H1 (cell line): Measurements from ENCODE around the gene EFEMP1. TPM values are rescaled to one million over a fixed set of nuclear protein-coding genes. Genes with fewer than 3 reads are reported as not detected.

Experiments used
- CTCF ChIA-PET: fragments of 300-600 bp; sonication (Branson Sonifier 250); formaldehyde crosslinking; loops from one replicate; lab custom pipeline; 2021; ENCODE audit not compliant: partially characterized antibody; lab: Charles Lee
- POLR2A ChIA-PET: fragments of 300-600 bp; sonication (Branson Sonifier 250); formaldehyde crosslinking; loops from one replicate; lab custom pipeline; 2021; ENCODE audit warnings: inconsistent platforms; ENCODE audit not compliant: partially characterized antibody; lab: Charles Lee
- DNase-seq, 2 experiments: peaks; one replicate each; pipeline versions ENCODE4 v3.0.0 to v3.0.0-alpha.2; 2010 to 2022; ENCODE audit warnings: low spot score in 2 of 2, low read depth in 1 of 2, mixed read lengths in 1 of 2
- FAIRE-seq: peaks from 2 replicates; lab custom pipeline; 2011; peaks lifted over from hg19 to GRCh38; lab: Jason Lieb, UNC
- H2AFZ ChIP-seq: 2 replicates; pipeline ENCODE4 v1.8.1; 2012; ENCODE audit warnings: low read length, inconsistent platforms
- H2AK5ac ChIP-seq: 2 replicates; pipeline ENCODE4 v1.6.1; 2013; ENCODE audit warnings: low read depth, low read length
- H2BK120ac ChIP-seq: replicated peaks from 2 replicates; pipeline ENCODE3; 2013; ENCODE audit warnings: low read depth, low read length, inconsistent platforms
- H2BK12ac ChIP-seq: 2 replicates; pipeline ENCODE4 v1.6.1; 2013; ENCODE audit warnings: low read depth, low read length
- H2BK15ac ChIP-seq: 2 replicates; pipeline ENCODE4 v1.6.1; 2013; ENCODE audit warnings: low read length
- H2BK20ac ChIP-seq: 2 replicates; pipeline ENCODE4 v1.6.1; 2013; ENCODE audit warnings: low read length
- H2BK5ac ChIP-seq: 2 replicates; pipeline ENCODE4 v1.6.1; 2013; ENCODE audit warnings: low read depth, low read length
- H3K14ac ChIP-seq: 2 replicates; pipeline ENCODE4 v1.6.1; 2013; ENCODE audit warnings: inconsistent platforms; ENCODE audit not compliant: insufficient read length
- H3K18ac ChIP-seq: 2 replicates; pipeline ENCODE4 v1.6.1; 2013; ENCODE audit warnings: low read length; ENCODE audit errors: extremely low read depth
- H3K23ac ChIP-seq: 2 replicates; pipeline ENCODE4 v1.6.1; 2013; ENCODE audit warnings: inconsistent platforms; ENCODE audit not compliant: insufficient read length
- H3K23me2 ChIP-seq: 2 replicates; pipeline ENCODE4 v1.6.1; 2013; ENCODE audit warnings: low read depth, low read length
- H3K27ac ChIP-seq: 2 replicates; pipeline ENCODE4 v1.6.1; 2011; ENCODE audit warnings: low read depth, low read length, inconsistent platforms
- H3K27me3 ChIP-seq, 4 experiments: replicated peaks in 1 of 4; 1 replicate in 1 of 4; 2 replicates in 3 of 4; pipeline versions ENCODE4 v1.6.1 to v1.8.1; 2011 to 2013; ENCODE audit warnings: low read length in 3 of 4, mild to moderate bottlenecking in 3 of 4, inconsistent platforms in 2 of 4, mixed read lengths in 2 of 4, moderate library complexity in 1 of 4; ENCODE audit not compliant: control insufficient read depth in 3 of 4, insufficient read depth in 3 of 4; ENCODE audit errors: extremely low read depth in 1 of 4
- H3K36me3 ChIP-seq, 4 experiments: 2 replicates each; pipeline versions ENCODE4 v1.6.1 to v1.8.1; 2011 to 2013; ENCODE audit warnings: mild to moderate bottlenecking in 4 of 4, low read length in 3 of 4, moderate library complexity in 2 of 4, control low read depth in 1 of 4, inconsistent platforms in 1 of 4; ENCODE audit not compliant: insufficient read depth in 4 of 4, control insufficient read depth in 2 of 4
- H3K4ac ChIP-seq: replicated peaks from 2 replicates; pipeline ENCODE3; 2013; ENCODE audit warnings: low read length, low read depth, mixed read lengths, inconsistent platforms; ENCODE audit not compliant: insufficient read length
- H3K4me1 ChIP-seq, 4 experiments: replicated peaks in 1 of 4; 1 replicate in 1 of 4; 2 replicates in 3 of 4; pipeline versions ENCODE4 v1.6.1 to v1.8.1; 2011 to 2013; ENCODE audit warnings: low read length in 3 of 4, inconsistent platforms in 2 of 4, mixed read lengths in 1 of 4; ENCODE audit not compliant: insufficient read depth in 4 of 4, control insufficient read depth in 3 of 4
- H3K4me2 ChIP-seq, 2 experiments: 2 replicates each; pipeline versions ENCODE4 v1.6.1 to v1.8.1; 2011 to 2013; ENCODE audit warnings: low read depth in 2 of 2, low read length in 2 of 2, control low read depth in 1 of 2, inconsistent platforms in 1 of 2, mild to moderate bottlenecking in 1 of 2; ENCODE audit not compliant: insufficient read depth in 1 of 2
- H3K4me3 ChIP-seq, 4 experiments: fragments of 200-600, 300-600 bp in 1 of 4; sonication (generic), shearing (Covaris generic), sonication (Bioruptor Twin) in 1 of 4; 2 replicates each; pipeline versions ENCODE4 v1.5.1 to v1.8.1; 2011 to 2016; ENCODE audit warnings: low read length in 4 of 4, low read depth in 3 of 4, control low read depth in 2 of 4, inconsistent platforms in 2 of 4, mild to moderate bottlenecking in 2 of 4, mixed read lengths in 1 of 4, moderate library complexity in 1 of 4; ENCODE audit not compliant: insufficient read depth in 2 of 4; ENCODE audit errors: extremely low read depth in 1 of 4
- H3K56ac ChIP-seq: replicated peaks from 2 replicates; pipeline ENCODE3; 2013; ENCODE audit warnings: low read depth, mild to moderate bottlenecking, mixed read lengths, low read length, inconsistent platforms; ENCODE audit not compliant: insufficient read length
- H3K79me1 ChIP-seq: 2 replicates; pipeline ENCODE4 v1.6.1; 2013; ENCODE audit warnings: low read depth, low read length, control low read depth
- H3K79me2 ChIP-seq, 2 experiments: 2 replicates each; pipeline versions ENCODE4 v1.6.1 to v1.8.1; 2012 to 2013; ENCODE audit warnings: low read length in 2 of 2, mild to moderate bottlenecking in 2 of 2, inconsistent platforms in 1 of 2; ENCODE audit not compliant: insufficient read depth in 2 of 2, control insufficient read depth in 1 of 2
- H3K9ac ChIP-seq, 4 experiments: replicated peaks in 1 of 4; 1 replicate in 1 of 4; 2 replicates in 3 of 4; pipeline versions ENCODE4 v1.6.1 to v1.8.1; 2011 to 2013; ENCODE audit warnings: low read depth in 3 of 4, low read length in 3 of 4, control low read depth in 2 of 4, mild to moderate bottlenecking in 2 of 4, moderate library complexity in 2 of 4, inconsistent platforms in 1 of 4; ENCODE audit errors: extremely low read depth in 1 of 4
- H3K9me3 ChIP-seq, 2 experiments: 2 replicates each; pipeline versions ENCODE4 v1.6.1 to v1.8.1; 2012 to 2013; ENCODE audit warnings: mild to moderate bottlenecking in 2 of 2, moderate library complexity in 2 of 2, control low read depth in 1 of 2, inconsistent platforms in 1 of 2, low read depth in 1 of 2, low read length in 1 of 2, mixed read lengths in 1 of 2; ENCODE audit not compliant: insufficient read depth in 2 of 2
- H4K20me1 ChIP-seq, 2 experiments: replicated peaks in 1 of 2; 2 replicates each; pipeline versions ENCODE3 to v1.8.1; 2011 to 2013; ENCODE audit warnings: inconsistent platforms in 2 of 2, low read length in 2 of 2, mild to moderate bottlenecking in 1 of 2; ENCODE audit not compliant: insufficient read depth in 2 of 2, control insufficient read depth in 1 of 2
- H4K5ac ChIP-seq: 2 replicates; pipeline ENCODE4 v1.6.1; 2013; ENCODE audit warnings: low read length, low read depth, mixed read lengths, inconsistent platforms; ENCODE audit not compliant: insufficient read length
- H4K8ac ChIP-seq: 2 replicates; pipeline ENCODE4 v1.8.0; 2013; ENCODE audit warnings: mild to moderate bottlenecking, moderate library complexity, low read length, inconsistent platforms; ENCODE audit not compliant: insufficient read depth; ENCODE audit errors: extremely low read depth
- H4K91ac ChIP-seq: replicated peaks from 2 replicates; pipeline ENCODE3; 2013; ENCODE audit warnings: low read length, mixed read lengths, inconsistent platforms; ENCODE audit not compliant: insufficient read length
- CEBPB ChIP-seq: IDR thresholded peaks from 2 replicates; pipeline ENCODE4 v1.6.1; 2012; ENCODE audit warnings: low read depth, low read length
- CTBP2 ChIP-seq: IDR thresholded peaks from 2 replicates; pipeline ENCODE4 v1.7.0; 2011; ENCODE audit warnings: borderline replicate concordance, mild to moderate bottlenecking, moderate library complexity, mixed read lengths, low read length; ENCODE audit not compliant: insufficient read depth, insufficient read length
- EGR1 ChIP-seq: IDR thresholded peaks from 2 replicates; pipeline ENCODE4 v1.6.1; 2011; ENCODE audit warnings: low read depth, low read length, borderline replicate concordance
- EP300 ChIP-seq, 2 experiments: IDR thresholded peaks; 1 replicate in 1 of 2; 2 replicates in 1 of 2; pipeline ENCODE4 v1.6.1; 2011 to 2012; ENCODE audit warnings: low read depth in 2 of 2, low read length in 2 of 2, mild to moderate bottlenecking in 2 of 2, borderline replicate concordance in 1 of 2, inconsistent platforms in 1 of 2, moderate library complexity in 1 of 2
- GTF2F1 ChIP-seq: IDR thresholded peaks from 2 replicates; pipeline ENCODE4 v1.6.1; 2012; ENCODE audit warnings: low read depth, low read length, improper control_type of control experiment, borderline replicate concordance
- NRF1 ChIP-seq: IDR thresholded peaks from 2 replicates; pipeline ENCODE4 v1.6.1; 2011; ENCODE audit warnings: mild to moderate bottlenecking, low read depth, low read length, improper control_type of control experiment
- POLR2A ChIP-seq, 2 experiments: IDR thresholded peaks; 1 replicate in 1 of 2; 2 replicates in 1 of 2; pipeline ENCODE4 v1.6.1; 2011; ENCODE audit warnings: low read depth in 2 of 2, low read length in 2 of 2, mild to moderate bottlenecking in 2 of 2; ENCODE audit errors: control extremely low read depth in 1 of 2
- RAD21 ChIP-seq, 2 experiments: IDR thresholded peaks in 1 of 2; conservative IDR thresholded peaks in 1 of 2; 2 replicates each; pipeline ENCODE4 v1.6.1; 2011; ENCODE audit warnings: low read depth in 2 of 2, low read length in 2 of 2, improper control_type of control experiment in 1 of 2, inconsistent platforms in 1 of 2, mild to moderate bottlenecking in 1 of 2, moderate library complexity in 1 of 2
- RXRA ChIP-seq: IDR thresholded peaks from 2 replicates; pipeline ENCODE4 v1.6.1; 2011; ENCODE audit warnings: low read depth, mild to moderate bottlenecking, low read length, moderate library complexity; ENCODE audit not compliant: insufficient read depth
- SP2 ChIP-seq: IDR thresholded peaks from 2 replicates; pipeline ENCODE4 v1.6.1; 2012; ENCODE audit warnings: mild to moderate bottlenecking, low read length, inconsistent platforms
- TCF12 ChIP-seq: IDR thresholded peaks from 2 replicates; pipeline ENCODE4 v1.6.1; 2011; ENCODE audit warnings: low read depth, mild to moderate bottlenecking, low read length
- WGBS, 2 experiments: shearing (Covaris generic) in 1 of 2; methylation state at CpG; one replicate each; pipeline versions ENCODE4 v1.1.6 to v1.1.7; 2013 to 2015; ENCODE audit warnings: low lambda C conversion rate in 2 of 2, mixed read lengths in 2 of 2, inconsistent platforms in 1 of 2, low coverage in 1 of 2, missing lambda C conversion rate in 1 of 2; ENCODE audit not compliant: insufficient replicate concordance in 2 of 2, insufficient coverage in 1 of 2, insufficient read length in 1 of 2; ENCODE audit errors: extremely low coverage in 1 of 2, missing lambda C conversion rate in 1 of 2; 5-methylcytosine and 5-hydroxymethylcytosine counted together
- polyA plus RNA-seq, 7 experiments: library from polyadenylated mRNA; depleted of rRNA in 3 of 7; stranded (reverse) in 5 of 7; unstranded in 2 of 7; fragments of >200 nt in 5 of 7; fragments of 200-250 nt in 2 of 7; gene quantifications; 1 replicate in 5 of 7; 2 replicates in 1 of 7; 4 replicates in 1 of 7; pipeline versions ENCODE4 v1.2.1 to v1.2.3, GENCODE V29; 2011 to 2013; ENCODE audit warnings: missing spikeins in 2 of 7, mixed read lengths in 2 of 7
- total RNA-seq: library from RNA; stranded (reverse); fragmentation: NEBNext Ultra II Directional; extraction: Animal tissue kit (Norgen Biotek cat#: 25700); gene quantifications from 2 replicates; pipeline ENCODE4 v1.2.1, GENCODE V29; 2021

EFEMP1 gene
- total and polyA plus RNA-seq, 2 of the 8 experiments (the other 6 are each of a cell fraction or from before 2014, with no cell fraction given) = 15.5 to 19.7 TPM

DNA sequence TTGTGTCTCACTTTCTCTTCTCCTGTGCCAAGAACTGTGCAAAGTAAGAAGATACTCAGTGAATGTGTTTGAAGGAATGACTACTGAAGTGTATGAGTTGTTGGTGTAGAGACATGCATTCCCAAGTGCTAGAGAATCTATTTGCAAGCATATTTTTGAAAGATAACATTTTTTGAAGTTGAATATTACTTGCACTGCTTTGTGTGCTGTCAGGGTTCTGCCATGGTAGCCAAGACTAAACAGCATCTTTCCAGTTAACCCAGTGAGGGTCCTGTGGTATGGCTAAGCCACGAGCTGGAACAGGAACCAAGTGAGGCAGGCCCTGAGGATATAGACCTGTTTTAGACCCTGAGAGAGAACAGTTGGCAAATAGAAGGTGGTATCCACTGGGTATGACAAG lies 35.2 kb upstream of the EFEMP1 start:
- no peak for FAIRE-seq

More for the DNA sequence above, 35.2 kb upstream of the EFEMP1 start:
- no peak for TF ChIP-seq NRF1
- TF ChIP-seq RAD21 (IDR thresholded peaks at IDR 0.05 in 1 of 2, conservative IDR thresholded peaks at IDR 0.05 in 1 of 2; ENCODE audit: low read depth in 2 of 2, low read length in 2 of 2) = no peak
- TF ChIP-seq GTF2F1 = no peak
- no peak for TF ChIP-seq CTBP2
- TF ChIP-seq EP300 (IDR thresholded peaks at IDR 0.05; ENCODE audit: borderline replicate concordance in 1 of 2, low read depth in 2 of 2, low read length in 2 of 2) = no peak
- TF ChIP-seq EGR1 = no peak
- TF ChIP-seq TCF12 = no peak
- TF ChIP-seq POLR2A (IDR thresholded peaks at IDR 0.05; ENCODE audit: control extremely low read depth in 1 of 2, low read depth in 2 of 2, low read length in 2 of 2) = no peak
- no peak for TF ChIP-seq RXRA
- no peak for TF ChIP-seq CEBPB
- no peak for TF ChIP-seq SP2
- TF ChIP-seq, all 59 proteins: peak for 0
- Histone ChIP-seq H2AFZ (no peak overlapping the region), H2BK20ac (no peak overlapping the region), H2BK15ac (no peak overlapping the region), H3K27ac (no peak overlapping the region), H3K79me1 (no peaks in the 10 kb centered on the region), H3K4me2 (no peak overlapping the region), H2BK120ac (no peak overlapping the region), H2BK12ac (no peak overlapping the region), H2BK5ac (no peak overlapping the region), H3K4me3 (no peak overlapping the region), H3K9ac (no peak overlapping the region), H3K23ac (no peak overlapping the region), H3K4ac (no peak overlapping the region), H3K9me3 (no peaks in the 10 kb centered on the region), H3K14ac (no peak overlapping the region), H3K56ac (no peak overlapping the region), H2AK5ac (no peak overlapping the region), H3K36me3 (no peaks in the 10 kb centered on the region), H4K8ac (no peak overlapping the region), H4K91ac (no peak overlapping the region), H3K4me1 (no peaks in the 10 kb centered on the region), H3K18ac (no peak overlapping the region), H4K20me1 (no peaks in the 10 kb centered on the region), H3K79me2 (no peaks in the 10 kb centered on the region), H4K5ac (no peak overlapping the region), H3K23me2 (no peaks in the 10 kb centered on the region), H3K27me3 (no peaks in the 10 kb centered on the region)
- DNase-seq = no peak
- CTCF ChIA-PET = interaction anchor here (0.6 to 11.0 kb wide), 10 partner anchors 12 to 241 kb away, joined by 3 to 113 read pairs (median 5); no protein-coding TSS in a partner anchor
- POLR2A ChIA-PET = no interaction called here
- 0% methylated on average over 1 of the region's 1 CpG; no CpG with 5 or more reads in 1 of the 2 experiments for WGBS, 2 experiments
